GM18507 (cell line): Measurements from ENCODE around the gene FABP6.

Experiments
- DNase-seq: peaks from one replicate; pipeline ENCODE4 v3.0.0; 2011; ENCODE audit warnings: low read depth; ENCODE audit not compliant: insufficient read length; ENCODE audit errors: extremely low spot score
- FAIRE-seq: peaks from 2 replicates; lab custom pipeline; 2011; peaks lifted over from hg19 to GRCh38; lab: Jason Lieb, UNC

The FABP6 gene

GRCh38 chr5:160259341-160259740, 30.0 kb downstream of the FABP6 start:
- FAIRE-seq, result no peak
- no peak for DNase-seq

- FAIRE-seq, result no peak
These were observed 30.9 kb downstream of the FABP6 start for GRCh38 chr5:160260006-160260775.

DNA sequence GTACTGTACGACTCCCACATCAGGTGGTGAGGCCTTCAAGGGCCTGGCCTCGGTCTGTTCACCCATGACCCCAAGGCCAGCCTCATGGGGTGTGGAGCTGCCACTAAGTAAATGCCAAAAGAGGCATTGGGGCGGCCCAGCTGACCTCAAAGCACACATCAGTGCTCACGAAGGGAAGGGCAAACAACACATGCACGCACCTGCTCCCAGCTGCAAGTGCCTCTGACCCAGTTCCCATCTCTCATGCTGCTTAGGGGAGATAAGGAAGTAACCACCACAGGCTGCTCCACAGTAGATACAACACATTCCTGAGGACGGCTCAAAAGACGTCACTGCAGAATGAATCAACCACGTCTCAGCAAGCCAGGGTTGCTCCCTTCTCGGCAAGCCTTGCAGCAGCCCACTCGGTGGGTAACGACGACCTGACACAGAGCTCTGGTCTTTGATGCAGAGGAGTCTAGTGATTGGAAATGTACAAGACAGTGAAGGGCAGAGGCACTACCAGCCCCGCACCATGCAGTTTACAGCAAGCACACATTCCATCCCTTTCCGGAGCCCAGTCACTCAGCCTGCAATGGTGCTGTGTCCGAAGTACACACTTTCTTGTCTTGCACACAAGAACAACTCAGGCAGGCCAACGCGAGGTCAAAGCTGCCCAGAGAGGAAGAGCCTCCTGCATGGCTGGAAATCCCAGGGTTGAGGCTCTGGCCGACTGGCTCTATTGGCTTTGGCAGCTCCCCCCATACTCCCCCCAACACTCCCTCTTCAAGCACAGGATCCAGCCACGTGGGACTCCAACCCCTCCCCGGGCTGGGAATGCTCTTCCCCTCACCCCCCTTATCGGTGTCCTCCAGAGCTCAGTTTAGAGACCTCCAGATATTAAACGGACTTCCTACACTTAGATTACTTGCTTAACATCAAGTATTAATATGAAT, 31.8 kb downstream of the FABP6 start:
- DNase-seq (no peak), FAIRE-seq (no peak)

More at GRCh38 chr5:160260006-160260775, 30.9 kb downstream of the FABP6 start:
- no peak for DNase-seq

DNA sequence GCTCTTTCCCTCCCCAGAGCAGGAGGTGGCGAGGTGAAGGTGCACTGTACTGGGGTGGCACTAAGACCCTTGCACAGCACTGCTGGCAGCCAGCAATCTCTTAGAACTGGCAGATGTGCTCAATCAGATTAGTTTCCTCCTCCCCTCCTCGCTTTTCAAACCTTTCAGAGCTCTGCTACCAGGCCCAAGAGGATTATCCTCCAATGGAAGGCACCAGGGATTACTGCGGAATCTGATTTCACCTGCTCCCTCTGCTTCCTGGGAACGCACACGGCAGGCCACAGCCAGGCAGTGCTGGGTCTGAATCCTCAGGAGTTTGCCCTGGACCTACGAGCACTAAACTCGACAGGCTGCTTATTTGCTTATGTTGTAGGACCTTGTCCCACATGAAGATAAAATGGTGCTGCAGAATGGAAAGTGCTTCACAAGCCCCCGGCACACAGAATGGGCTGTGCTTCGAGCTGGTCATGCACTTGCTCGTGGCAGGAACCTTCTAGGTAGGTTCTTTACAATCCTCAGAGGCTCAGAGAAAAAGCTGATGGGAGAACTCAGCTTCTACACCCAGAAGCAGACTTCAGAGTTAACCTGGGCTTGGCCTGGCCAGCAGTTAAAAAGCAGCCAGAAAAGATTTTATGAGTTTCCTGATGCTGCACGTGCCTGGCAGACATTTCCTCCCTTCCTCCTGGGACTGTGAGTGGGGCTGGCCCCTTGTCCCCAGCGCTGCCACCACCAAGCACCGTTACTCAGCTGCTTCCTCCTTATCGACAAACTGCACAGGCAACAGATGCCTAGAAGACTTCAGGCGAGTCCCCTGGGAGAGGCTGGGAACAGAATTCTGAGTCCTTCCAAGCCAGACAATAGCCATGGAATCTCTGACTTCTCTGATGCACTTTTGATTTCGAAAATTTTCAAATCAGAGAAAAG, 33.1 kb downstream of the FABP6 start:
- DNase-seq, result no peak
- no peak for FAIRE-seq

- FAIRE-seq, result no peak
- no peak for DNase-seq
These were observed 34.1 kb downstream of the FABP6 start for GRCh38 chr5:160263326-160263855.

- no peak for DNase-seq
- no peak for FAIRE-seq
These were observed 36.7 kb downstream of the FABP6 start for GRCh38 chr5:160266044-160266443.

- FAIRE-seq, result no peak
- DNase-seq, result no peak
These were observed 37.5 kb downstream of the FABP6 start for GRCh38 chr5:160266752-160267345.

DNA sequence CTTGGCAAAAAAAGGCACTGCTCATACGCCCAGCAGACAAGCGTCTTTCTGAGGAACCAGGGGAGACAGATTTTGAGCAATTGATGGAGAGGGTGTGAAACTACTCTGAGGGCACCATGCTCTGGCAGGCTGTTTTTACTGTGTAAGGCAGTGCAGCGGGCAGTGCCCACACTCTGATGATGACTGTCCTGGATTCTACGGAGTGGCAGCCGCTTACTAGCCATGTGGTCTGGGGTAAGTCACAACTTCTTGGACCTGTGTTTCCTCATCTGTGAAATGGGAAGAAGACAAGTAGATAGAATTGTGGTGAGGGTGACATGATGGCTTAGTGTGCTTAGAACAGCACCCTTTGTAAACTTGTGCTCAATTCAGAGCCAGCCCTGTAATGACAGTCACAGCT, 38.8 kb downstream of the FABP6 start:
- no peak for FAIRE-seq
- DNase-seq, result no peak

DNA sequence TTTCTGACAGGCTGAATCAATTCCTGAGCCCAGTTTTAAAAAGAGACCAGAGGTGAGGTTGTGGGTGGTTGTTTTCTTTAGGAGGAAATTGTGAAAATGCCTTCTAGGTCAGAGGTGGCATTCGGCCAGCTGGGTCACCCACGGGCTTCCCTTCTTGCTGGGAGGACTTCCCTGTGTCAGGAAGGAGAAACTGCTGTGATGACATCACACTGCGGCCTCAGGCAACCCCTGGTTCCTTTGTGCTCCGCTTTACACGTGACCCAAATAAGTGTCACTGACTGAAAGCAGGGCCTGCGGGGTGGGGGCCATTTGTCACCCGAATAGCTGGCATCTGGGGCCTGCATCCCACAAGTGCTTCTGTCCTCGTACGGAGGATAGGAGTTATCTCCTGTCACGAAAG, 39.7 kb downstream of the FABP6 start:
- no peak for FAIRE-seq
- DNase-seq, result no peak

- DNase-seq (no peak), FAIRE-seq (no peak)
These were observed 41.4 kb downstream of the FABP6 start for GRCh38 chr5:160270704-160271103.

GRCh38 chr5:160271396-160271795, 42.1 kb downstream of the FABP6 start:
- FAIRE-seq (no peak), DNase-seq (no peak)

- no peak for FAIRE-seq
- no peak for DNase-seq
These were observed 42.5 kb downstream of the FABP6 start for GRCh38 chr5:160271836-160272235.

DNA sequence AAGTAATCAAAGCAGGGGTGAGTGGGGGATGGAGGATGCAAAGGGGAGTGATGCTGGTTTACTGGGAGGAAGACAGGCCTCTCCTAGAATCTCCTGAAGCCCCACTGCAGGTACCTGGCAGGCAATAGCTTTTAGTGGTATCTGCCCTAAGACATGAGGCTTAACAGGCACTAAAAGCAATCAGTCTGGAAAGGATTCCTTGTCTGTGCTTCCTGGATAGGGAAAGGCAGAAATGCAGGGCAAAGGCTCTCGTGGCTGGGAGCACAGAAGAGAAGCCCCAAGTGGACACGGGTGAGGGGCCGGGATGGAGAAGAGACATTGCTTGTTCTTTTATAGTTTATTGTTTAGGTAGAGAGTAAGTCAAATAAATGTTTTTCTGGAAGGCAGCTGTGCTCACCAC, 43.0 kb downstream of the FABP6 start:
- DNase-seq (no peak), FAIRE-seq (no peak)

DNA sequence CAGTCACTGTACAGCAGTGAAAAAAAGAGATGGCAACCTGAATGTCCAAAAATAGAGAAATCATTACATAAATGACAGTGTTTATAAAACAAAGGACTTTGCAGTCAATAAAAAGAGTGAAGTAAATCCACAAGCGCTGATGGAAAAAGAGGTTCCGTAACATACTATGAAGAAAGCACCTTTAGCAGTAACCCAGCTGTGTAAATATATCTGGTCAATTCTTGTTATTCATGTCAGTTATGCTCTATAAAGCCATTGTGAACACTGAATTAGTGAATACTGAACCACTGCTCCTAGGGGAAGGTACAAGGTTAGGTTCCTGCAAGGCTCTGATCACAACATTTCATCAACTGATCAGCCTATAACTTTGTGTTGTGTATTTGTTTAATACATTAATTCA, 43.6 kb downstream of the FABP6 start:
- FAIRE-seq (no peak), DNase-seq (no peak)

- FAIRE-seq, result no peak
These were observed 45.2 kb downstream of the FABP6 start for GRCh38 chr5:160274483-160274931.

GRCh38 chr5:160278343-160278742, 49.0 kb downstream of the FABP6 start:
- no peak for FAIRE-seq
- no peak for DNase-seq

More at GRCh38 chr5:160274483-160274931, 45.2 kb downstream of the FABP6 start:
- no peak for DNase-seq

- no peak for DNase-seq
- no peak for FAIRE-seq
These were observed 51.2 kb downstream of the FABP6 start for GRCh38 chr5:160280384-160281095.

GRCh38 chr5:160281275-160281674, 52.0 kb downstream of the FABP6 start:
- FAIRE-seq, result no peak
- no peak for DNase-seq
